Tibial artery (tissue), 4 donors: ENCODE data around the gene SBNO2.

Source experiments
- DNase-seq, 2 donors: peaks; one replicate each; pipeline ENCODE4 v3.0.0-alpha.2; 2019
- H3K27ac ChIP-seq, 2 donors: fragments of 200-600 bp; sonication (generic) in 1 of 2; 1 replicate in 1 of 2; 2 replicates in 1 of 2; pipeline ENCODE4 v1.5.1; 2018 to 2019; ENCODE audit warnings: mild to moderate bottlenecking in 1 of 2
- H3K27me3 ChIP-seq, 2 donors: fragments of 200-600 bp; sonication (generic) in 1 of 2; one replicate each; pipeline versions ENCODE4 v1.5.1 to v1.6.0; 2016 to 2019
- H3K36me3 ChIP-seq, 3 donors: fragments of 200-600 bp; sonication (generic) in 2 of 3; one replicate each; pipeline ENCODE4 v1.5.1; 2016 to 2019; ENCODE audit warnings: mild to moderate bottlenecking in 2 of 3
- H3K4me1 ChIP-seq, 4 donors: fragments of 200-600 bp; sonication (generic) in 2 of 4; 1 replicate in 3 of 4; 2 replicates in 1 of 4; pipeline ENCODE4 v1.5.1; 2016 to 2019
- H3K4me3 ChIP-seq, 2 donors: fragments of 200-600 bp; sonication (generic) in 1 of 2; 1 replicate in 1 of 2; 2 replicates in 1 of 2; pipeline ENCODE4 v1.5.1; 2018 to 2019; ENCODE audit warnings: mild to moderate bottlenecking in 2 of 2
- H3K9me3 ChIP-seq, 3 donors: fragments of 200-600 bp; sonication (generic) in 1 of 3; one replicate each; pipeline ENCODE4 v1.5.1; 2016 to 2019
- CTCF ChIP-seq, 2 experiments: fragments of 200-600 bp in 1 of 2; fragments of 450-650 bp in 1 of 2; IDR thresholded peaks; one replicate each; pipeline ENCODE4 v1.5.1; 2017 to 2019; ENCODE audit warnings: antibody characterized with exemption in 2 of 2, mild to moderate bottlenecking in 1 of 2, moderate library complexity in 1 of 2
- intact Hi-C: fragments of 100-400 bp; cut with DNase I; formaldehyde crosslinking; loops from one replicate; pipeline ENCODE4 v1.15.0; 2023; ENCODE audit warnings: low total_unique reads

Gene SBNO2

DNA sequence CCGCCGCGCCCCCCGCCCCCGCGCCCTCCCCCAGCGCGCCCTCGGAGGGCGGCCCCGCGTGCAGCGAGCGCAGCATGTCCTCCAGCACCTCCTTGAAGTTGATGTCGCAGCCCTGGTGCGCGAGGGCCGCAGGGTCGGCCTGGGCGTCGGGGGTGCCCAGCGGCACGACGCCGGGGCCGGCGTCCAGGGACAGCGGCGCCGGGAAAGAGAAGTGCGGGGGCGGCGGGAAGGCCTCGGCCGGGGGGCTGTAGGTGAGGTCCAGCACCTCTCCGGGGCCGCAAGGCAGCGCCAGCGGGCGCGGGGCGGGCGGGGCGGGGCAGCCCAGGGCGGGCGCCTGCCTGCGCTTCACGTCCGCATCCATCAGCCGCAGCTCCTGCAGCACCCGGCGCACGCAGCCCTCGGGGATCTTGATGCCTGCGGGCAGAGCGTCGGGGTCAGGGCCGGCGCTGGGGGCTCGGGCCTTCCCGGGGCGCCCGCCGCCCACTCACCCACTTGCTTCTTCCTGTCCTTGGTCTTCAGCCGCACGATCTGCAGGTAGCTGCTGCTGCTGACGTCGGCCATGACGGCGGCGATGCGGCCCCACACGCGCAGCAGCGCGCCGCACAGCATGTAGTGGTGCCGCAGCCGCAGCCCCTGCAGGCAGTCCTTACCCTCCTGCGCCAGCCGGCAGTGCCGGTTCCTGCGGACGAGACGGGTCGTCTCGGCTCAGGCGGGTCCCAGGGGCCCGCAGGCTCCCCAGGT, 65.6 kb downstream of the SBNO2 start:
- TF ChIP-seq CTCF (IDR thresholded peaks at IDR 0.05), result no peak
- no peak for DNase-seq
- intact Hi-C loops, result loop anchor here (10.0 kb wide), 1 partner anchor 184 kb away; the partner anchor contains the start of gene ARID3A
- H3K36me3 ChIP-seq, result peaks cover 32 to 81% (median 79%) of the 10 kb centered on the region in 3 donors
- no peaks in the 10 kb centered on the region for H3K27me3 ChIP-seq
- H3K4me1 ChIP-seq, result peaks cover 7 to 49% (median 32%) of the 10 kb centered on the region in 4 donors
- H3K4me3 ChIP-seq, result no peak overlapping the region
- no peak overlapping the region for H3K27ac ChIP-seq
- no peaks in the 10 kb centered on the region for H3K9me3 ChIP-seq

DNA sequence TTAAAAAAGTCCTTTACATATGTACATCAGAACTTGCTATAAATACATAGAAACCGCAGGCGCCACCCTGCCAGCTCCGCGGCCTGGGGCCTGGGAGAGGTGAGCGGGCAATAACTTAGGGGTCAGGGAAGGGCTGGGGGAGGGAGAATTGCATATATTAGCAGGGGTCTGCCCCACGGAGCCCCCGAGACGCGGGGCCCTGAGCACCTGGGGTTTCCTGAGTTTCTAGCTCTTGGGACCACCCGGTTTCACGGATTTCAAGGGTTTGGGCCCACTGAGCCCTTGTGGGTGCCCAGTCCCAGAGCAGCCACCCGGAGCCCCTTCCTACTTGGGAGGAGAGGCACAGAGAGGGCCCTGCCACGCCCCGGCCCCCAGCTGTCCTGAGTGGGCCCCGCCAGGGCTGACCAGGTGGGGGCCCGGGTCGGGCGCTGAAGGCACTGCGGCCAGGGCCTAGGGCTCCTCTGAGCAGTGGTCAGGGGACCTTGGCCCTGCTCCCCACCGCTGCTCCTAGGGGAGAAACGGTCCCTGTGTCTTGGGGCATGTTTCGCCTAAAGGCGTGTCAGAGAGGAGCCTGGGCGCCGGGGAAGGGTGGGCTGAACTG, 66.3 kb downstream of the SBNO2 start:
- Histone ChIP-seq H3K4me1 (peaks cover 7 to 49% (median 33%) of the 10 kb centered on the region in 4 donors), H3K27ac (no peak overlapping the region), H3K4me3 (no peak overlapping the region), H3K27me3 (no peaks in the 10 kb centered on the region), H3K9me3 (no peaks in the 10 kb centered on the region), H3K36me3 (peaks cover 32 to 78% (median 76%) of the 10 kb centered on the region in 3 donors)
- DNase-seq, result no peak
- intact Hi-C loops, result loop anchor here (10.0 kb wide), 1 partner anchor 183 kb away; the partner anchor contains the start of gene ARID3A
- TF ChIP-seq CTCF (IDR thresholded peaks at IDR 0.05), result no peak

DNA sequence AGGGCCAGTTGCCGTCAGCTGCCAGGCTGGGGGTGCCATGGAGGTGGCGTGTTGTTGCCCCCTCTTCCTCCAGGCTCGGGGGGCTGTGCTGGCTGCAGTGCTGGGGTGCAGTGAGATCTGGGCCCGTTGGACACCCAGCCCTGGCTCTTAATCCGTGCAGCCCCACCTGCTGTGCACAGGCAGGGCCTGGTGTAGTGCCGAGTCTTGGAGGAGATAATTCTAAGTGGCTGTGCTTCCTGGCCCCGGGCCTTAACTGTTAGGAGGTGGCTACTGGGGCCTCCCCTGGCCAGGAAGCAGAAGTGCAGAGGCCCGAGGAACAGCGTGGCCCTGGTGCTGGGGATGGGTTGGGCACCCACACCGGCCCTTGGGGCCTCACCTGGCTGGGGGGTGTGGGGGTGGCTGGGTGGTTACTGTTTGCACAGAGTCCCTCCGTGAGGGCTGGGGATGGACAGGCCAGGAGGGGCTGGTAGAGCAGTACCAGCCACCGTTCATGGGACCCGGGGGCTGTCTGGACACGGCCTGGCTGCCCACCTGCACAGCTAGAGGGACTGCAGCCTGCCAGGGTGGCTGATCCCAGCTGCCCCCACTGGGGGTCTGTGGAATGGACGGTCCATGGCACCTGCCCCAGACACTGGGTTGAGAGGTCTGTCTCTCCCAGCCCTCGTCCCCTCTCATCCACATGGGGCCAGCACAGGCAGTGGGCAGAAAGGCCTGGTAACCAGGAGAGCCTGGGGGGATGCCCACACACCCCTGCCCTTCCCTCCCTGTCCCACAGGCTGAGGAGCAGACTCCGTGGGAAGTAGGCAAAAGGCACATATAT, 67.0 kb downstream of the SBNO2 start:
- no peak for DNase-seq
- Histone ChIP-seq H3K9me3 (no peaks in the 10 kb centered on the region), H3K4me1 (peaks cover 7 to 50% (median 37%) of the 10 kb centered on the region in 4 donors), H3K27ac (peak overlapping the region; percentile 99 to 100), H3K4me3 (no peak overlapping the region), H3K36me3 (peaks cover 32 to 70% (median 69%) of the 10 kb centered on the region in 3 donors), H3K27me3 (no peaks in the 10 kb centered on the region)
- intact Hi-C loops, result loop anchor here (10.0 kb wide), 1 partner anchor 182 kb away; the partner anchor contains the start of gene ARID3A
- TF ChIP-seq CTCF (IDR thresholded peaks at IDR 0.05), result no peak

GRCh38 chr19:1105873-1106840, 67.9 kb downstream of the SBNO2 start:
- peaks cover 32 to 63% (median 60%) of the 10 kb centered on the region in 3 donors for H3K36me3 ChIP-seq
- peaks cover 7 to 59% (median 43%) of the 10 kb centered on the region in 4 donors for H3K4me1 ChIP-seq
- peak overlapping the region; percentile 99 to 100 for H3K27ac ChIP-seq
- H3K9me3 ChIP-seq, result no peaks in the 10 kb centered on the region
- peak overlapping the region; percentile 95 to 98 for H3K4me3 ChIP-seq
- intact Hi-C loops, result loop anchor here (10.0 kb wide), 1 partner anchor 181 kb away; the partner anchor contains the start of gene ARID3A
- TF ChIP-seq CTCF (IDR thresholded peaks at IDR 0.05), result no peak
- DNase-seq, result no peak
- no peaks in the 10 kb centered on the region for H3K27me3 ChIP-seq
